Suprapubic skin (tissue), 4 donors: ENCODE measurements around the gene GRID1. TPM values are rescaled to one million over a fixed set of nuclear protein-coding genes. Genes with fewer than 3 reads are reported as not detected.

Experiments used
- DNase-seq, 2 donors: peaks; one replicate each; pipeline ENCODE4 v3.0.0-alpha.2; 2019; ENCODE audit warnings: low spot score in 2 of 2
- H3K27ac ChIP-seq: fragments of 200-600 bp; sonication (generic); one replicate; pipeline ENCODE4 v1.5.1; 2019
- H3K27me3 ChIP-seq: fragments of 200-600 bp; sonication (generic); one replicate; pipeline ENCODE4 v1.5.1; 2019
- H3K36me3 ChIP-seq: fragments of 200-600 bp; sonication (generic); one replicate; pipeline ENCODE4 v1.5.1; 2019
- H3K4me1 ChIP-seq: fragments of 200-600 bp; sonication (generic); one replicate; pipeline ENCODE4 v1.5.1; 2019
- H3K4me3 ChIP-seq: fragments of 200-600 bp; sonication (generic); one replicate; pipeline ENCODE4 v1.5.1; 2019; ENCODE audit warnings: mild to moderate bottlenecking
- H3K9me3 ChIP-seq: fragments of 200-600 bp; sonication (generic); one replicate; pipeline ENCODE4 v1.5.1; 2019
- CTCF ChIP-seq, 2 donors: fragments of 200-600 bp in 1 of 2; fragments of 450-650 bp in 1 of 2; sonication (generic) in 1 of 2; IDR thresholded peaks; one replicate each; pipeline ENCODE4 v1.5.1; 2016 to 2019; ENCODE audit warnings: antibody characterized with exemption in 2 of 2, mild to moderate bottlenecking in 1 of 2, moderate library complexity in 1 of 2
- EP300 ChIP-seq: sonication (generic); formaldehyde crosslinking; IDR thresholded peaks from one replicate; pipeline ENCODE4 v1.6.1; 2017; ENCODE audit warnings: antibody characterized with exemption
- POLR2A ChIP-seq, 2 donors: fragments of 450-650 bp; IDR thresholded peaks; one replicate each; pipeline ENCODE4 v1.6.1; 2017; ENCODE audit warnings: antibody characterized with exemption in 2 of 2, mild to moderate bottlenecking in 2 of 2, moderate library complexity in 2 of 2
- POLR2AphosphoS5 ChIP-seq, 3 donors: sonication (generic); formaldehyde crosslinking; IDR thresholded peaks; one replicate each; pipeline ENCODE4 v1.6.1; 2017; ENCODE audit warnings: antibody characterized with exemption in 3 of 3
- WGBS: methylation state at CpG from one replicate; pipeline ENCODE4 v1.1.5; 2018; 5-methylcytosine and 5-hydroxymethylcytosine counted together
- total RNA-seq, 4 donors: library from RNA; depleted of rRNA; stranded (reverse); fragments of >200 nt; gene quantifications; one replicate each; pipeline ENCODE4 v1.1.0, GENCODE V29; 2016

Gene GRID1
- total RNA-seq, 4 donors from 2014 or later, result 1.8 to 3.1 (median 2.4) TPM

GRCh38 chr10:86226016-86226415, 140.6 kb downstream of the GRID1 start:
- WGBS, result 97% methylated on average over 8 of the region's 8 CpGs
- H3K27me3 ChIP-seq, result no peaks in the 10 kb centered on the region
- no peak overlapping the region for H3K4me3 ChIP-seq
- no peaks in the 10 kb centered on the region for H3K9me3 ChIP-seq
- no peaks in the 10 kb centered on the region for H3K4me1 ChIP-seq
- H3K36me3 ChIP-seq, result no peaks in the 10 kb centered on the region
- no peak for TF ChIP-seq EP300
- TF ChIP-seq CTCF (IDR thresholded peaks at IDR 0.05), result no peak
- no peak for TF ChIP-seq POLR2A (IDR thresholded peaks at IDR 0.05)
- TF ChIP-seq POLR2AphosphoS5 (IDR thresholded peaks at IDR 0.05), result no peak
- no peak for DNase-seq
- no peak overlapping the region for H3K27ac ChIP-seq

- H3K4me1 ChIP-seq, result no peaks in the 10 kb centered on the region
- WGBS, result 39% methylated on average over 10 of the region's 10 CpGs
- no peak for TF ChIP-seq CTCF (IDR thresholded peaks at IDR 0.05)
- TF ChIP-seq POLR2A (IDR thresholded peaks at IDR 0.05), result no peak
- TF ChIP-seq POLR2AphosphoS5 (IDR thresholded peaks at IDR 0.05), result no peak
- no peak for TF ChIP-seq EP300
- no peaks in the 10 kb centered on the region for H3K27me3 ChIP-seq
- no peaks in the 10 kb centered on the region for H3K9me3 ChIP-seq
- H3K27ac ChIP-seq, result no peak overlapping the region
- no peak for DNase-seq
- H3K36me3 ChIP-seq, result no peaks in the 10 kb centered on the region
- no peak overlapping the region for H3K4me3 ChIP-seq
These were observed 141.4 kb downstream of the GRID1 start for GRCh38 chr10:86225103-86225782.

- no peak for TF ChIP-seq POLR2AphosphoS5 (IDR thresholded peaks at IDR 0.05)
- no peak for TF ChIP-seq CTCF (IDR thresholded peaks at IDR 0.05)
- TF ChIP-seq EP300, result no peak
- TF ChIP-seq POLR2A (IDR thresholded peaks at IDR 0.05), result no peak
- Histone ChIP-seq H3K4me1 (no peaks in the 10 kb centered on the region), H3K36me3 (no peaks in the 10 kb centered on the region), H3K9me3 (no peaks in the 10 kb centered on the region), H3K27ac (no peak overlapping the region), H3K27me3 (no peaks in the 10 kb centered on the region), H3K4me3 (no peak overlapping the region)
- no peak for DNase-seq
- WGBS, result 72% methylated on average over 8 of the region's 8 CpGs
These were observed 142.1 kb downstream of the GRID1 start for GRCh38 chr10:86224354-86225102.

GRCh38 chr10:86223256-86223655, 143.3 kb downstream of the GRID1 start:
- no peak overlapping the region for H3K27ac ChIP-seq
- H3K27me3 ChIP-seq, result no peaks in the 10 kb centered on the region
- DNase-seq, result no peak
- TF ChIP-seq POLR2AphosphoS5 (IDR thresholded peaks at IDR 0.05), result no peak
- no peak for TF ChIP-seq CTCF (IDR thresholded peaks at IDR 0.05)
- no peak for TF ChIP-seq POLR2A (IDR thresholded peaks at IDR 0.05)
- no peak for TF ChIP-seq EP300
- no CpG with 5 or more reads among the region's 3 CpGs for WGBS
- H3K36me3 ChIP-seq, result no peaks in the 10 kb centered on the region
- no peaks in the 10 kb centered on the region for H3K9me3 ChIP-seq
- H3K4me1 ChIP-seq, result no peaks in the 10 kb centered on the region
- no peak overlapping the region for H3K4me3 ChIP-seq

GRCh38 chr10:86222687-86223086, 143.9 kb downstream of the GRID1 start:
- Histone ChIP-seq H3K4me1 (no peaks in the 10 kb centered on the region), H3K27ac (no peak overlapping the region), H3K4me3 (no peak overlapping the region), H3K27me3 (no peaks in the 10 kb centered on the region), H3K36me3 (no peaks in the 10 kb centered on the region), H3K9me3 (no peaks in the 10 kb centered on the region)
- no peak for DNase-seq
- WGBS, result 86% methylated on average over 1 of the region's 3 CpGs
- TF ChIP-seq EP300 (no peak), CTCF (IDR thresholded peaks at IDR 0.05) (no peak)
